SKM-1 (cell line): Measurements from ENCODE around the gene CCDC85C.

Source experiments
- DNase-seq: peaks from one replicate; lab custom pipeline; 2025; ENCODE audit not compliant: unreplicated experiment; lab: John Stamatoyannopoulos, UW

CCDC85C gene

GRCh38 chr14:99542566-99542965 is 61.4 kb downstream of the CCDC85C start:
- no peak for DNase-seq

DNA sequence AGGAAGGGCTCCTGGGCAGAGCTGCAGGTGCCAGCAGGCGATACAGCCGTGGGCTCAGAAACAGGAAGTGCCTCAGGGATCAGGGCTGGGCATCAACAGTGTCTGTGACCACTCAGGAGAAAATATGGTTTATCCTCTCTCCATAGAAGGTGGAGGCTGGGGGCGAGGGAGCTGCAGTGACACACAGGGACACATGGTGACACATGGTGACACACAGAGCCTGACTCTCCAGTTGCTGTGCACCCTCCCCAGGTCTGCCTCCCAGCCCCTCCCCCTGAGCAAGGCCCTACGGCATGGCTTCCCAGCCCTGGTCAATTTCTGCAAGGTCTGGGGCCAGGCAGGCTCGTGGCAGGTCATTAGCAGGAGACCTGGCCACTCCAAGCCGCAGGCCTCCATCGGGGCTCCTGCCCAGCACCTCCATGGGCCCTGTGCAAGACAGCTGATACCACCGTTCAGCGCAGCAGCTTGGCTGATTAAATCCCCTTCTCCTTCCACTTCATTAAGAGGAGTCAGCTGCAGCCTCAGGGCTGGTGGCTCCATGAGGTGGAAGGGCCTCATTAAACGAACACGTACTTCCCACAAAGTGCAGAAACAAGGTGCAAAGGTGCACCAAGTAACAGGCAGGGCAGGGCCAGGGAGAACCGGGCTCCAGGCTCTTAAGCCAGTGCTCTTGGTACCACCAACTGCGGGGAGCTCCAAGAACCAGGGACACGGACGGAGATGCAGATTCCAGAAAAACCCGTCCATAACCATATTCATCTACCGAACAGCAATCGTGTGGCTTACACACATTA is 62.1 kb downstream of the CCDC85C start:
- no peak for DNase-seq

DNA sequence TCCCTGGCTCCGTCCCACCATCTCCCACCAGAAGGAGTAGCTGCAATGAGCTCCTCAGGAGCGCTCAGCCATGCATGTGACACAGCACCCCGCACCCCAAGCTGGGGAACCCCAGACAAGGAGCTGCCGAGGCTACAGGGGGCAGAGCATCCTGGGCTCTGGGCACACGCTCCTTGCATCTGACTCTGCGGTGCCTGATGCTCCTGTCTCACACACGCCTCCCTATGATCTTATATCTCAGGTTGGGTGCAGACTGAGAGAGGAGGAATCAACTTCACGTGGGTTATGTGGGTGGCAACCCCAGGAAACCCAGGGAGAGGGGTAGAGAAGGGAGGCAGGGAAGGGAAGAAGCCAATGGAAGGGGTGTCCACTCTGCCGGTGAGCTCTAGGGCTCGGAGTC is 62.8 kb downstream of the CCDC85C start:
- no peak for DNase-seq

DNA sequence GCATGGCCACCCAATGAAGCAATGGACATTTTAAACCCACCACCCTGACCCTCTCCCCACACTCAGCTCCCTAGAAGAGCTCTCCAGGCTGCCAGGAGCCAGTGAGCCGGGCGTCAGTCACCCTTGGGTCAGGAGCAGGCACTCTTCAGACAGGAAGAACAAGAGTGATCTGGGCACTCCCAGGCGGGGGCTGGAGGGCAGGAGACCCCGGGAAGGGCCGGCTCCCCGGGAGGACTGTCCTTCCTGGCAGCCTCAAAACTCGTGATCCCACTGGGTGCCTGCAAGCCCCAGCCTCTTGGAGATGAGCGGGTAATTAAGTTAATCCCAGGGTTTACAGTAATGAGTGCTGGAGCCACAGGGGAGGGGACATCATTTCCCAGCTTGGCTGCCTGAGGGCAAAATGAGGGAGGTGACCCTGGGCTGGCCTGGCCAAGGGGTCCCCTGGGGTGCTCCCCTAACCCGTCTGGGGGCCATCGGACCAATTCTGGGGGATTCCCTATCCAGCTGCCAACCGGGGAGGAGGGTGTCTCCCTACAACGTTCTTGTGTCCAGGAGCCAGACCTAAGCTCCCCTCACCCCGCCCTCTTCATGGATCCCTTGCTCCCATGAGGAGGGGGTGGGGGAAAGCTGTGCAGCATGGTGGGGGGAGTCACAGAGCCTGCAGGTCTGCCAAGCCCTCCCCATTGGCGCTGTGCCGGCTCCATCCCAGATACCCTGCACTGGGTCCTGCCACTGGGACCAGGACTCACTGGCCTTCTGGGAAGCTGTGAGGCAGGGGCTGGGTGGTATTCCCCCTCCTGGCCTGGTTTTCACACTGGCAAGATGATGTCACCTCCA is 63.6 kb downstream of the CCDC85C start:
- DNase-seq: no peak

- no peak for DNase-seq
Observed at GRCh38 chr14:99539491-99539890, 64.5 kb downstream of the CCDC85C start.

DNA sequence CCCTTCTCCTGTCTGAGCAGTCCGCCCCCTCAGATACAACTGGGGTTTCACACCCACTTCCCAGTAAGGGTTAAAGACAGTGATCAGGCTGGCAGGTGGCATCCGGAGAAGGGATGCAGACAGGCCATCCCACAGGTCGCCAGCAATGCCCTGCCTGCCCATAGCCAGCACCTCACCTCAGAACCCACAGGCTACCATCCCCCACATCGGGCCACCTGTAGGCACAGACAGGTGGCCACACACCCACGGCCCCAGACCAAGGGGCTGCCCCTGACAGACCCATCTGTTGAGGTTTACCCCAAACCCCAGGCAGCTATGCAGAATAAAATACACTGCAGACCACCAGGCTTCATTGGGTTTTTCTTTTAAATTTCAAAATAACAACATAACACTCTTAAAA is 65.3 kb downstream of the CCDC85C start:
- DNase-seq: no peak

- no peak for DNase-seq
Observed at GRCh38 chr14:99538275-99538674, 65.7 kb downstream of the CCDC85C start.

- no peak for DNase-seq
Observed at GRCh38 chr14:99537399-99537798, 66.6 kb downstream of the CCDC85C start.

- no peak for DNase-seq
Observed at GRCh38 chr14:99535908-99536778, 67.9 kb downstream of the CCDC85C start.

DNA sequence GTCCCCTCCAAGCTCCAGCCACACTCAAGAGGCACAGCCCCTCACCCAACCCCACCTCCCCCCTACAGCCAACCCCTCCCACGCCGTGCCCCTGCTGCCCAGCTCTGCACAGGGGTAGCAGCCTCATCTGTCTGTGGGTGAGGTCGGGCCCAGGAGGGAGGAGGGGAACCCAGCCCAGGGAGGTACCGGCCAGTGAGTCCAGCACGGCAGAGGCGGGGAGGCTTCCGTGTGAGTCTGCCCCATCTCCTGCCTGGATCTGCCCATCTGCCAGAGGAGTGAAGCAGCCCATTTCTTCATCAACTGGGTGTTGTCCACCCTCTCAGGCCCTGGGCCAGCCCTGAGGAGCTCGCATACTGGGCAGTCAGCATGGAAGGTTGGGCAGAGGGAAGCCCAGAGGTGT is 68.6 kb downstream of the CCDC85C start:
- no peak for DNase-seq

DNA sequence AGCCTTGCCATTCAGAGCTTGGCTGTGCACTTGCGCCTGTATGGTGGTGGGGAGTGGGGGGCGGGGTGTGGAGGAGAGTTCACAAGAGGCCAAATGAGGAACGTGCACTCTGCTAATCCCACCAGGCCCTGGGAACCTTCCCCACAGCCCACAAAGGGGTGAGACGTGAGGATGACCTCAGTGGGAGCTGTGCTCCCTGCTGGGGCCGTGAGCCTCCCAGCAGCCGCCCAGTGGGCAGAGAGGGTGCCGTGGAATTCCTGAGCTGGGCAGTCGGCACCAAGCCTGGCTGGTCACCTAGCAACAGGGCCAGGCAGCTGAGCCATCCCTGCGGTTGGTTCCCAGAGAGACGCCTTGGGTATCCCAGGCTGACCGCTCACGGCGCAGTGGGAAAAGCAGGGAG is 69.1 kb downstream of the CCDC85C start:
- no peak for DNase-seq

DNA sequence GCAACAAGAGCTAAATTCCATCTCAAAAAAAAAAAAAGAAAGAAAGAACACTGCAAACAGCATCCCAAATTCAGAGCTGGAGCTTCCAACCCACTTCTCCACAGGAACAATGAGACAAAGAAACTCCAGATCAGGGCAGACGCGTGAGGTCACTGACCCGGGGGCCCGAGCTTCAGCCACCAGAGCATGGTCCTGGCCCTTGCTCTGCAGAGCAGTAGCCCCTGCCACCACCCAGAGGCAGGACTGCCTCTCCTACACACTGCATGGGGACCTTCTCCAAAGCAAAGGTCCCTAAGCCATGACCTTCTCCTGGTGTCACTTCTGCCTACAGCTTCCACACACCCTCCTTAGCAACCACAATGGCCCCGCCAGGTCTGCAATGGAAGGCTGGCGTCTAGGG is 69.7 kb downstream of the CCDC85C start:
- DNase-seq: no peak

DNA sequence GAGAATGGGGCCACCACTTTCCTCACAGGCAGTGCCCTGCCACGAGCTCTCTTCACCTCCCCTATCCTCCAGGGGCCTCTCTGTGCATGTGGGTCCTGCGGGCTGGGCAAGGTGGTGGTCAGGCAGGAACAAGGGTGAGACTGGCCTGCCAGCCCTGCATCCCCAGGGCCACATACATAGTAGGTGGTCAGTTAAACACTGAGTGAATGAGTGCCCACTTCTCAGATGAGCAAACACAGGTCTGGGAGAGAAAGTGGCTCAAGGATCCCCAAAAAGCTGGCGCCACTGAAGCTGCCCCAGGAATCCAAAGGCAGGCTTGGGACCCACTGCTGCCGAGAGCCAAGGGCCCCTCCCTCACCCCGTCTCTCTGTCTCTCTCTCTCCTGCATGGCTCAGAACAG is 71.7 kb downstream of the CCDC85C start:
- no peak for DNase-seq

- DNase-seq: no peak
Observed at GRCh38 chr14:99531251-99532096, 72.5 kb downstream of the CCDC85C start.

DNA sequence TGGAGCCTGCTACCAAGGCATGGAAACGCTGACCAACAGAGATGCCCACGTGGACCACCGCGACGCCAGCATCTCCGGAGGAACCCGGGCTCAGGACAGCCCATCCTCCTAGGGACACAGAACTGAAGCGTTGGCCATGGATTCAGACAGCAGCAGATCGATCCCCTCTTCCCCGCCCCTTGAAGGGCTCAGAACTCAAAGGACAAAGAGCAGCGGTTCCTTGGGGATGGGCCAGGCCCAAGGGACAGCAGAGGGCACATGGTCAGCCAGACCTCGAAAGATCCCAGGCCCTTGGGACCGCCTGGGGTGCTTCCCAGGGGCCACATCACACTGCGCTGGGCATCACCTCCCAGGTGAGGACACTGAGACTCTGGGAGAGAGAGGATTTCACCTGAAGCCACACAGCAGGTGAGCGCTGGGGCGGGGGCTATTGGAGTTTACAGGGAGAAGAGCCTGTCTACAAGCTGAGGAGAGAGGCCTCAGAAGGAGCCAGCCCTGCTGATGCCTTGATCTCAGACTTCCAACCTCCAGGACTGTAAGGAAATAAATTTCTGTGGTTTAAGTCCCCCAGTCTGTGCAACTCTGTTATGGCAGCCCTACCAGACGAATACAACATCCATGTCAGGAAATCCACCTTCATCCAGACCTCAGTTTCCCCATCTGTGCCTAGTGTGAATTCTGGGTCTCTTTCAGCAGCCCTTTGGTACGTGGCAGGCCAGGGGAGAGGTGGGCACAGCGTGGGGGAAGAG is 73.4 kb downstream of the CCDC85C start:
- DNase-seq: no peak

DNA sequence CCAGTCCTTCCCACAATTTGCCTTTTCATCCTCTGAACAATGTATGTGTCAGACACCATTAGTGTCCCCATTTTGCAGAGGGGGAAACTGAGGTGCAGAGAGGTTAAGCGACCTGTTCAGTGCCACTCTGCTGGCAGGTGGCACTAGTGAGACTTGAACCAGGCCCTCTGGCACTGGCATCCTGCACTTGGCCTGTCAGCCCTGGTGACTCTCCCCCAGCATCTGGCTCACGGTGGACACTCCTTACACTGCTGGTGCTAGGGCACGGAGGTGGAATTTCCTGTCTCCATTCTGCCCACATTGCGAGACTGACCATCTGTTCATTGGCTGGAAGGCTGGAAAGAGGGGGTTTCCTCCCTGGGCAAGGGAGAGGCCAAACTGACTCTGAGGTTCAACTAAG is 74.1 kb downstream of the CCDC85C start:
- DNase-seq: no peak

DNA sequence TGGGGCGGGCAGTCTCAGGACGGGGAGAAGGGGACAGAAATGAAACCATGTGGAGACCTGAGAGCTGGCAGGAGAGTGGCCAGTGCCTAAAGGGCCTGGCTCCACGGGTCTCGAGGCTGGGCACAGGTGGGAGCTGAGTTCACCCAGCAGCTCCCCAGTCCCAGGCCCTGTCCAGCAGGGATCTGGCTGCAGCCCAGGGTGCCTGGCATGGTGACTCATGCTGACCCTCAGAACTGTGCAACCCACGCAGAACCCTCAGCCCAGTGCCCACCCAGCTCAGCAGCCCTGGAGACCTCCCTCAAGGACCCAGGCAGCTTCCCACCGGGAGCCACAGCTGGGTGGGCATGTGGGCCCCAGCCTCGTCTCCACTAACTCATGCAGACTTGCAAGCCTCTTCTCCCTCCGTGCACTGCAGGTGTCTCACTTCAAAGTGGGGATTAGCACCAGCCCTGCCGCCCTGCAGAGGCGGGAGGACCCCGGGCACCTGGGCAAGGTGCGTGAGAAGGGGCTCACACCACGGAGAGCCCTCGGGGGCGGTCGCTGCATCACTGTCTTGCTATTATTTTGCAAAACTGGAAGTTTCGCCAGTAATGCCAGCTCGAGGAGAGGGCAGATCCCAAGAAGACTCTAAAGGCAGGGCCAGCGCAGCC is 76.5 kb downstream of the CCDC85C start:
- DNase-seq: no peak

- DNase-seq: no peak
Observed at GRCh38 chr14:99527026-99527425, 77.0 kb downstream of the CCDC85C start.

DNA sequence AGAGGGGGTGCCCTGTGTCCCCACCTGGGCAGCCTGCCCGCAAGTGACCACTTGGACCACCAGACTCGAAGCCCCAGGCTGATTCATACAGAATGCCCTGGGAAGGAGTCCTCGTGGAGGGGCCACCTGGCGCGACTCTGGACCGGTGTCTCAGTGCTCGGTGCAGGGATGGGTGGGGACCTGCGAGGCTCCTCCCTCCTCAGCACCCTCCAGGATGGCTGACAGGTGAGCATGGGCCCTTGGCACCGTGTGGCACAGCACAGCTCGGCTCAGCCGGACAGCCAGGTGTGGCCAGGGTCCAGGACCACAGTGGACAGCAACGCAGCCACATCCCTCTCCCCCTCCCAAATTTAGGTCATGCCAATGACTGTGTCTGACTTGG is 78.3 kb downstream of the CCDC85C start:
- no peak for DNase-seq
